ENCODE data around the gene TNK1.
"Not testable (repeated sequence)": the region's sequence is repeated elsewhere in the genome, so short reads cannot be mapped to it uniquely, and the experiment has no call there.

Gene TNK1

GRCh38 chr17:7355573-7355972 is 25.3 kb upstream of the TNK1 start:
- no peak for DNase-seq

GRCh38 chr17:7356072-7356549 is 24.8 kb upstream of the TNK1 start:
- no peak for DNase-seq

GRCh38 chr17:7356756-7357155 is 24.1 kb upstream of the TNK1 start:
- no peak for DNase-seq

GRCh38 chr17:7357381-7357780 is 23.5 kb upstream of the TNK1 start:
- DNase-seq: no peak

GRCh38 chr17:7361906-7362305 is 19.0 kb upstream of the TNK1 start:
- no peak for DNase-seq

- DNase-seq: no peak
Observed at GRCh38 chr17:7363311-7363710, 17.6 kb upstream of the TNK1 start.

- DNase-seq: not testable (repeated sequence)
Observed at GRCh38 chr17:7365963-7366362, 14.9 kb upstream of the TNK1 start.

GRCh38 chr17:7367083-7367482 is 13.8 kb upstream of the TNK1 start:
- DNase-seq: no peak

GRCh38 chr17:7367918-7368598 is 12.8 kb upstream of the TNK1 start:
- no peak for DNase-seq

- not testable (repeated sequence) for DNase-seq
Observed at GRCh38 chr17:7368599-7368994, 12.3 kb upstream of the TNK1 start.

- DNase-seq: no peak
Observed at GRCh38 chr17:7369825-7370224, 11.1 kb upstream of the TNK1 start.

GRCh38 chr17:7370853-7371252 is 10.0 kb upstream of the TNK1 start:
- DNase-seq: no peak

- DNase-seq: no peak
Observed at GRCh38 chr17:7374353-7374752, 6.5 kb upstream of the TNK1 start.

- no peak for DNase-seq
Observed at GRCh38 chr17:7379134-7379533, 1.8 kb upstream of the TNK1 start.

GRCh38 chr17:7380321-7380720 is 568 bp upstream of the TNK1 start:
- DNase-seq: no peak

GRCh38 chr17:7382901-7383300 is 2.0 kb downstream of the TNK1 start:
- no peak for DNase-seq

GRCh38 chr17:7383371-7383741 is 2.5 kb downstream of the TNK1 start:
- no peak for DNase-seq

- no peak for DNase-seq
Observed at GRCh38 chr17:7383742-7384488, 3.0 kb downstream of the TNK1 start.

- no peak for DNase-seq
Observed at GRCh38 chr17:7384489-7385081, 3.7 kb downstream of the TNK1 start.

- no peak for DNase-seq
Observed at GRCh38 chr17:7388856-7389255, 8.0 kb downstream of the TNK1 start.

- no peak for DNase-seq
Observed at GRCh38 chr17:7389924-7390910, 9.3 kb downstream of the TNK1 start.

GRCh38 chr17:7391307-7391706 is 10.4 kb downstream of the TNK1 start:
- DNase-seq: no peak

Measured in NCI-H1417 treated with DMSO at 0.1 percent for 48 hours (cell line).